H9 (cell line): ENCODE data around the gene ZFPM1. TPM values are rescaled to one million over a fixed set of nuclear protein-coding genes. Genes with fewer than 3 reads are reported as not detected.

ENCODE experiments used
- DNase-seq: peaks from one replicate; pipeline ENCODE4 v3.0.0-alpha.2; 2017
- H2AFZ ChIP-seq: one replicate; pipeline ENCODE4 v1.6.1; 2013; ENCODE audit warnings: mild to moderate bottlenecking, low read length, control low read depth, moderate library complexity
- H2AK5ac ChIP-seq: 2 replicates; pipeline ENCODE4 v1.6.1; 2013; ENCODE audit warnings: low read length, control low read depth, mixed read lengths; ENCODE audit not compliant: insufficient read length
- H2BK120ac ChIP-seq: one replicate; pipeline ENCODE4 v1.6.1; 2013; ENCODE audit warnings: low read depth, mild to moderate bottlenecking, low read length, control low read depth, inconsistent platforms; ENCODE audit not compliant: poor library complexity, severe bottlenecking
- H2BK12ac ChIP-seq: 2 replicates; pipeline ENCODE4 v1.6.1; 2013; ENCODE audit warnings: low read length, control low read depth, mixed read lengths, low read depth; ENCODE audit not compliant: insufficient read length
- H2BK15ac ChIP-seq: 2 replicates; pipeline ENCODE4 v1.6.1; 2013; ENCODE audit warnings: low read depth, low read length, control low read depth
- H2BK20ac ChIP-seq: one replicate; pipeline ENCODE4 v1.6.1; 2013; ENCODE audit warnings: low read depth, mild to moderate bottlenecking, low read length, control low read depth, inconsistent platforms; ENCODE audit not compliant: poor library complexity, severe bottlenecking
- H2BK5ac ChIP-seq: 2 replicates; pipeline ENCODE4 v1.6.1; 2013; ENCODE audit warnings: low read length, control low read depth, mixed read lengths; ENCODE audit not compliant: insufficient read length
- H3K14ac ChIP-seq: 2 replicates; pipeline ENCODE4 v1.6.1; 2013; ENCODE audit warnings: low read length, control low read depth; ENCODE audit not compliant: insufficient read depth
- H3K18ac ChIP-seq: 2 replicates; pipeline ENCODE4 v1.6.1; 2013; ENCODE audit warnings: low read depth, mild to moderate bottlenecking, mixed read lengths, low read length, control low read depth; ENCODE audit not compliant: insufficient read length
- H3K23ac ChIP-seq: 2 replicates; pipeline ENCODE4 v1.6.1; 2013; ENCODE audit warnings: low read length, control low read depth, mixed read lengths, low read depth; ENCODE audit not compliant: insufficient read length
- H3K23me2 ChIP-seq: 2 replicates; pipeline ENCODE4 v1.6.1; 2013; ENCODE audit warnings: low read depth, mild to moderate bottlenecking, mixed read lengths, low read length, control low read depth; ENCODE audit not compliant: insufficient read length, poor library complexity, severe bottlenecking
- H3K27ac ChIP-seq: 2 replicates; pipeline ENCODE4 v1.5.1; 2013; ENCODE audit warnings: low read length, control low read depth, mixed read lengths, low read depth; ENCODE audit not compliant: insufficient read length
- H3K27me3 ChIP-seq: 2 replicates; pipeline ENCODE4 v1.6.1; 2013; ENCODE audit warnings: low read length, control low read depth, inconsistent platforms; ENCODE audit not compliant: insufficient read depth
- H3K4ac ChIP-seq: 2 replicates; pipeline ENCODE4 v1.6.1; 2013; ENCODE audit warnings: low read depth, mild to moderate bottlenecking, control low read depth, inconsistent platforms, low read length, moderate library complexity
- H3K4me1 ChIP-seq: 2 replicates; pipeline ENCODE4 v1.6.1; 2013; ENCODE audit warnings: low read length, control low read depth, inconsistent platforms; ENCODE audit not compliant: insufficient read depth
- H3K4me2 ChIP-seq: 2 replicates; pipeline ENCODE4 v1.6.1; 2013; ENCODE audit warnings: low read length, control low read depth, mixed read lengths; ENCODE audit not compliant: insufficient read length, insufficient read depth
- H3K56ac ChIP-seq: 2 replicates; pipeline ENCODE4 v1.6.1; 2013; ENCODE audit warnings: low read depth, mild to moderate bottlenecking, mixed read lengths, low read length, control low read depth; ENCODE audit not compliant: insufficient read length
- H3K79me1 ChIP-seq: 2 replicates; pipeline ENCODE4 v1.6.1; 2013; ENCODE audit warnings: low read depth, mild to moderate bottlenecking, moderate library complexity, low read length, control low read depth, inconsistent platforms; ENCODE audit not compliant: insufficient read depth, poor library complexity, severe bottlenecking
- H3K79me2 ChIP-seq: 2 replicates; pipeline ENCODE4 v1.6.1; 2013; ENCODE audit warnings: low read length, control low read depth, inconsistent platforms; ENCODE audit not compliant: insufficient read depth
- H3K9ac ChIP-seq: 2 replicates; pipeline ENCODE4 v1.6.1; 2013; ENCODE audit warnings: low read length, control low read depth, mixed read lengths; ENCODE audit not compliant: insufficient read length; ENCODE audit errors: extremely low read depth
- H3K9me3 ChIP-seq: one replicate; pipeline ENCODE4 v1.6.1; 2013; ENCODE audit warnings: low read depth, low read length, inconsistent platforms; ENCODE audit not compliant: control insufficient read depth
- H3T11ph ChIP-seq: one replicate; pipeline ENCODE4 v1.6.1; 2013; ENCODE audit warnings: mild to moderate bottlenecking, low read length, control low read depth, inconsistent platforms
- H4K20me1 ChIP-seq: one replicate; pipeline ENCODE4 v1.6.1; 2013; ENCODE audit not compliant: control insufficient read depth, insufficient read length, insufficient read depth
- H4K5ac ChIP-seq: 2 replicates; pipeline ENCODE4 v1.6.1; 2013; ENCODE audit warnings: low read depth, mild to moderate bottlenecking, mixed read lengths, low read length, control low read depth; ENCODE audit not compliant: insufficient read length
- H4K8ac ChIP-seq: replicated peaks from 2 replicates; pipeline ENCODE4 v1.6.1; 2013; ENCODE audit warnings: low read length, control low read depth, mixed read lengths, low read depth; ENCODE audit not compliant: insufficient read length
- H4K91ac ChIP-seq: 2 replicates; pipeline ENCODE4 v1.6.1; 2013; ENCODE audit warnings: low read depth, mild to moderate bottlenecking, moderate library complexity, mixed read lengths, low read length, control low read depth; ENCODE audit not compliant: insufficient read length
- H3K27ac Mint-ChIP-seq, 3 experiments: 2 replicates in 2 of 3; 3 replicates in 1 of 3; pipeline ENCODE4 v1.8.0; 2020 to 2021; ENCODE audit warnings: mixed read lengths in 3 of 3, mild to moderate bottlenecking in 1 of 3, moderate library complexity in 1 of 3
- H3K27me3 Mint-ChIP-seq: 2 replicates; pipeline ENCODE4 v1.8.0; 2021; ENCODE audit warnings: low read depth, mild to moderate bottlenecking, moderate library complexity, mixed read lengths
- H3K36me3 Mint-ChIP-seq, 3 experiments: 2 replicates in 2 of 3; 3 replicates in 1 of 3; pipeline ENCODE4 v1.8.0; 2020 to 2021; ENCODE audit warnings: low read depth in 3 of 3, mixed read lengths in 3 of 3; ENCODE audit not compliant: insufficient read depth in 1 of 3
- H3K4me1 Mint-ChIP-seq, 2 experiments: 2 replicates each; pipeline ENCODE4 v1.8.0; 2020; ENCODE audit warnings: mixed read lengths in 2 of 2
- H3K4me3 Mint-ChIP-seq, 2 experiments: 2 replicates in 1 of 2; 3 replicates in 1 of 2; pipeline ENCODE4 v1.8.0; 2020 to 2021; ENCODE audit warnings: mild to moderate bottlenecking in 2 of 2, mixed read lengths in 2 of 2, moderate library complexity in 1 of 2
- H3K9me3 Mint-ChIP-seq, 2 experiments: 2 replicates in 1 of 2; 3 replicates in 1 of 2; pipeline ENCODE4 v1.8.0; 2020; ENCODE audit warnings: mild to moderate bottlenecking in 2 of 2, mixed read lengths in 2 of 2, moderate library complexity in 1 of 2
- WGBS: extraction: QIAGEN DNeasy Blood & Tissue Kit; methylation state at CpG from one replicate; pipeline ENCODE4 v1.1.7; 2013; ENCODE audit warnings: missing lambda C conversion rate, low lambda C conversion rate, mixed read lengths; ENCODE audit not compliant: insufficient read length; ENCODE audit errors: extremely low coverage; 5-methylcytosine and 5-hydroxymethylcytosine counted together
- total RNA-seq: library from RNA; stranded (reverse); gene quantifications from 2 replicates; pipeline ENCODE4 v1.2.1, GENCODE V29; 2021
- TF ChIP-seq, protein P1 (sequence below): fragments of 200-600 bp; sonication (generic); conservative IDR thresholded peaks from 3 replicates; pipeline ENCODE4 v1.8.0; 2021; ENCODE audit warnings: antibody characterized with exemption, mild to moderate bottlenecking

The ZFPM1 gene
- total RNA-seq, 1 experiment from 2014 or later = 3.6 TPM

DNA sequence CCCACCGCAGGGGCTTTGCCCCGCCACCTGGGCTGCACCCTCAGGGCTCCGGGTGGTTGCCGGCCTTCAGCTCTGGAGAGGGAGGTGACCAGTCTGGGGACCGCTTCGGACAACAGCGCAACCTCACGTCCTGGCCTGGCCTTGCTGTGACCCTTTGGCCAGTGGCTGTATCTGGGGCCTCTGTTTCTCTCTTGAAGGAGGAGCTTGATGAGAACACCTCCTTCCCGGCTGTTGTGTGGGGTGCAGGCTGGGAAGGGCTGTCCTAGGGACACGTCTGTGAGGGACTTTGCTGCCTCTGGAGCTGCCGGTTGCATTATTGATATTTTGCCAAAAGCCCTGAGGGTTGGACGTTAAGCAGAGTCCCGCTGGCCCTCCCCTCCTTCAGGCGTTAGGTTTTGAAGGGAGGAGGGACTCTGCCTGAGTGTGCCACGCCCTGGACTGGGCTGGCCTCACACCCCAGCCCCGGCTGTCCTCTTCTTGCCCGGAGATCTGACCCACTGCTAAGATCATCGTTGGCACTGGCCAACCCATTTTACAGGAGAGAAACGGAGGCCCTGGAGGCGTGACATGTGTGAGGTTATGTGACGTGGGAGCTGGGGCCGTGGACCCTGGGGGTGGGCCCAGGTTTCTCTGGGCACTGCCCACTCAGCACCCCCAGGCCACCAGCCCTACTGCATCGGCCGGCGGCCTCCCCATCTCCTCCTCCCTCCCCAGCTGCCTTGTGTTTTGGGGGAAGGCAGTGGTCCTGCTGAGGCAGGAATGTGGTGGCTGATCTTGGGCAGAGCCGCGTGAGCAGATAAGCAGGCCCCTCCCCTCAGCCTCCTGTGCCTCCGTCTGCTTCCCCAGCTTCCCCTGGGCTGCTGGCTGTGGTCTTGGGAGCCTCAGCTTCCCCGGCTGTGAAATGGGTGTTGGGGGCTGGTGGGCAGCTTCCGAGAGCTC lies 8.5 kb downstream of the ZFPM1 start:
- DNase-seq = peak; percentile 76
- TF ChIP-seq, protein P1, sequence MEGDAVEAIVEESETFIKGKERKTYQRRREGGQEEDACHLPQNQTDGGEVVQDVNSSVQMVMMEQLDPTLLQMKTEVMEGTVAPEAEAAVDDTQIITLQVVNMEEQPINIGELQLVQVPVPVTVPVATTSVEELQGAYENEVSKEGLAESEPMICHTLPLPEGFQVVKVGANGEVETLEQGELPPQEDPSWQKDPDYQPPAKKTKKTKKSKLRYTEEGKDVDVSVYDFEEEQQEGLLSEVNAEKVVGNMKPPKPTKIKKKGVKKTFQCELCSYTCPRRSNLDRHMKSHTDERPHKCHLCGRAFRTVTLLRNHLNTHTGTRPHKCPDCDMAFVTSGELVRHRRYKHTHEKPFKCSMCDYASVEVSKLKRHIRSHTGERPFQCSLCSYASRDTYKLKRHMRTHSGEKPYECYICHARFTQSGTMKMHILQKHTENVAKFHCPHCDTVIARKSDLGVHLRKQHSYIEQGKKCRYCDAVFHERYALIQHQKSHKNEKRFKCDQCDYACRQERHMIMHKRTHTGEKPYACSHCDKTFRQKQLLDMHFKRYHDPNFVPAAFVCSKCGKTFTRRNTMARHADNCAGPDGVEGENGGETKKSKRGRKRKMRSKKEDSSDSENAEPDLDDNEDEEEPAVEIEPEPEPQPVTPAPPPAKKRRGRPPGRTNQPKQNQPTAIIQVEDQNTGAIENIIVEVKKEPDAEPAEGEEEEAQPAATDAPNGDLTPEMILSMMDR = no peak
- Mint-ChIP-seq H3K4me3 (peak overlapping the region in 1 of 2 experiments; percentile 59; a peak in 2 of 5 replicates), H3K9me3 (no peaks in the 10 kb centered on the region), H3K27ac (peak overlapping the region in 1 of 3 experiments; percentile 69; a peak in 2 of 7 replicates), H3K27me3 (peaks cover 20% of the 10 kb centered on the region), H3K4me1 (peaks cover 5 to 23% of the 10 kb centered on the region in 2 experiments), H3K36me3 (no peaks in the 10 kb centered on the region)
- H3K18ac ChIP-seq = peak overlapping the region; percentile 11
- no peak overlapping the region for H4K91ac ChIP-seq
- no peaks in the 10 kb centered on the region for H3K23me2 ChIP-seq
- H3K56ac ChIP-seq = no peak overlapping the region
- H2AK5ac ChIP-seq = no peak overlapping the region
- H3K23ac ChIP-seq = no peak overlapping the region
- no peak overlapping the region for H3K27ac ChIP-seq
- H3T11ph ChIP-seq = no peak overlapping the region
- peaks cover 8% of the 10 kb centered on the region; the same call in 1 of the 2 replicates for H3K27me3 ChIP-seq
- no peak overlapping the region for H2BK5ac ChIP-seq
- H3K79me1 ChIP-seq = no peaks in the 10 kb centered on the region
- H3K4me1 ChIP-seq = peaks cover 3% of the 10 kb centered on the region; the same call in 1 of the 2 replicates
- H3K9ac ChIP-seq = no peak overlapping the region
- no CpG with 5 or more reads among the region's 30 CpGs for WGBS
- H3K79me2 ChIP-seq = no peaks in the 10 kb centered on the region
- no peak overlapping the region for H3K4ac ChIP-seq
- H4K5ac ChIP-seq = no peak overlapping the region
- no peaks in the 10 kb centered on the region for H3K9me3 ChIP-seq
- no peak overlapping the region for H2BK12ac ChIP-seq
- no peak overlapping the region for H2BK120ac ChIP-seq
- H2BK15ac ChIP-seq = no peak overlapping the region
- H4K20me1 ChIP-seq = no peaks in the 10 kb centered on the region
- H3K14ac ChIP-seq = 0 out of 2 replicates have a peak overlapping the region, but pooled peaks have one; percentile 17
- H2AFZ ChIP-seq = no peak overlapping the region
- no peak overlapping the region for H4K8ac ChIP-seq
- no peak overlapping the region for H3K4me2 ChIP-seq
- H2BK20ac ChIP-seq = no peak overlapping the region
